Activated CD4-positive, alpha-beta T cell treated with anti-CD3 and anti-CD28 coated beads for 36 hours (primary cell): Measurements from ENCODE around the gene GARS1. TPM values are rescaled to one million over a fixed set of nuclear protein-coding genes. Genes with fewer than 3 reads are reported as not detected.
A peak's percentile ranks its signal among the peaks of the same experiment; 100 is the strongest.
"Not testable (repeated sequence)": the region's sequence is repeated elsewhere in the genome, so short reads cannot be mapped to it uniquely, and the experiment has no call there.

Experiments
- ATAC-seq: fragments of 200-7000 bp; cut with Tn5 transposase; one replicate; pipeline ENCODE4 v1.10.0; 2021; ENCODE audit warnings: mild to moderate bottlenecking, moderate library complexity
- CTCF ChIA-PET: fragments of 350-600 bp; sonication (Branson Sonifier 250); formaldehyde crosslinking; loops from one replicate; lab custom pipeline; 2021; ENCODE audit warnings: antibody characterized with exemption; lab: Charles Lee
- POLR2A ChIA-PET: fragments of 350-600 bp; sonication (Branson Sonifier 250); formaldehyde crosslinking; loops from one replicate; lab custom pipeline; 2021; ENCODE audit warnings: antibody characterized with exemption, inconsistent platforms; lab: Charles Lee
- DNase-seq: peaks from one replicate; pipeline ENCODE4 v3.0.0-alpha.2; 2020
- H3K27ac Mint-ChIP-seq: one replicate; pipeline ENCODE4 v1.8.0; 2021; ENCODE audit warnings: mixed read lengths
- H3K27me3 Mint-ChIP-seq: one replicate; pipeline ENCODE4 v1.8.0; 2021; ENCODE audit warnings: mixed read lengths
- H3K36me3 Mint-ChIP-seq: one replicate; pipeline ENCODE4 v1.8.0; 2021; ENCODE audit warnings: low read depth, mixed read lengths
- H3K4me1 Mint-ChIP-seq: one replicate; pipeline ENCODE4 v1.8.0; 2021; ENCODE audit warnings: mixed read lengths
- H3K4me3 Mint-ChIP-seq: one replicate; pipeline ENCODE4 v1.8.0; 2021; ENCODE audit warnings: mild to moderate bottlenecking, moderate library complexity, mixed read lengths
- H3K9me3 Mint-ChIP-seq: one replicate; pipeline ENCODE4 v1.8.0; 2021; ENCODE audit warnings: low read depth, mixed read lengths
- intact Hi-C, 2 experiments: fragments of 100-400 bp; cut with DNase I in 1 of 2; cut with micrococcal nuclease in 1 of 2; formaldehyde crosslinking; loops; one replicate each; pipeline versions ENCODE4 v1.14.2 to v1.15.1; 2022 to 2024; cut with DNase I, micrococcal nuclease
- total RNA-seq, 2 experiments: library from RNA; stranded (reverse); gene quantifications; one replicate each; pipeline ENCODE4 v1.2.3, GENCODE V29; 2021

Gene GARS1
- total RNA-seq, 2 experiments from 2014 or later: 391 to 439 TPM

GRCh38 chr7:30627026-30627425, 32.3 kb downstream of the GARS1 start:
- ATAC-seq (peak; percentile 82), DNase-seq (peak; percentile 28)
- Mint-ChIP-seq H3K4me1 (peaks cover 13% of the 10 kb centered on the region), H3K27me3 (no peaks in the 10 kb centered on the region), H3K36me3 (peaks cover 73% of the 10 kb centered on the region), H3K9me3 (no peaks in the 10 kb centered on the region), H3K27ac (peak overlapping the region; percentile 68), H3K4me3 (no peak overlapping the region)
- intact Hi-C loops: loop anchor here in 1 of 2 experiments (2.0 kb wide), 1 partner anchor 14 kb away; no protein-coding TSS in a partner anchor
- CTCF ChIA-PET: interaction anchor here (0.6 to 2.4 kb wide), 5 partner anchors 15 to 548 kb away, joined by 3 to 7 read pairs (median 4); no protein-coding TSS in a partner anchor
- POLR2A ChIA-PET: interaction anchor here (3.2 kb wide), 1 partner anchor 14 kb away, joined by 11 read pairs; no protein-coding TSS in a partner anchor

GRCh38 chr7:30630986-30631385, 36.3 kb downstream of the GARS1 start:
- DNase-seq (no peak), ATAC-seq (no peak)
- H3K27ac Mint-ChIP-seq: no peak overlapping the region
- peaks cover 3% of the 10 kb centered on the region for H3K9me3 Mint-ChIP-seq
- H3K27me3 Mint-ChIP-seq: no peaks in the 10 kb centered on the region
- peaks cover 12% of the 10 kb centered on the region for H3K4me1 Mint-ChIP-seq
- intact Hi-C loops: no loop called here
- H3K4me3 Mint-ChIP-seq: no peak overlapping the region
- H3K36me3 Mint-ChIP-seq: peaks cover 77% of the 10 kb centered on the region
- CTCF ChIA-PET: interaction anchor here (0.7 kb wide), 1 partner anchor 110 kb away, joined by 4 read pairs; no protein-coding TSS in a partner anchor
- POLR2A ChIA-PET: no interaction called here

GRCh38 chr7:30633223-30633622, 38.5 kb downstream of the GARS1 start:
- Mint-ChIP-seq H3K4me3 (no peak overlapping the region), H3K27me3 (no peaks in the 10 kb centered on the region), H3K4me1 (peaks cover 2% of the 10 kb centered on the region), H3K36me3 (peaks cover 63% of the 10 kb centered on the region), H3K27ac (peak overlapping the region; percentile 29), H3K9me3 (peaks cover 3% of the 10 kb centered on the region)
- DNase-seq: no peak
- CTCF ChIA-PET: interaction anchor here (1.8 kb wide), 1 partner anchor 11 kb away, joined by 6 read pairs; no protein-coding TSS in a partner anchor
- no peak for ATAC-seq
- POLR2A ChIA-PET: no interaction called here
- intact Hi-C loops: no loop called here

GRCh38 chr7:30634193-30634626, 39.5 kb downstream of the GARS1 start:
- POLR2A ChIA-PET: no interaction called here
- Mint-ChIP-seq H3K4me1 (no peaks in the 10 kb centered on the region), H3K4me3 (no peak overlapping the region), H3K9me3 (peaks cover 3% of the 10 kb centered on the region), H3K27ac (no peak overlapping the region), H3K27me3 (no peaks in the 10 kb centered on the region), H3K36me3 (peaks cover 58% of the 10 kb centered on the region)
- no peak for DNase-seq
- intact Hi-C loops: no loop called here
- ATAC-seq: no peak
- CTCF ChIA-PET: interaction anchor here (0.6 to 1.8 kb wide), 3 partner anchors 10 to 104 kb away, joined by 3 to 6 read pairs (median 3); no protein-coding TSS in a partner anchor

GRCh38 chr7:30634634-30635201, 40.0 kb downstream of the GARS1 start:
- peaks cover 61% of the 10 kb centered on the region for H3K36me3 Mint-ChIP-seq
- ATAC-seq (no peak), DNase-seq (no peak)
- ChIA-PET CTCF (interaction anchor here (1.0 kb wide), 1 partner anchor 103 kb away, joined by 3 read pairs; no protein-coding TSS in a partner anchor), POLR2A (interaction anchor here (0.6 to 0.7 kb wide), 2 partner anchors 21 to 30 kb away, joined by 3 to 5 read pairs; no protein-coding TSS in a partner anchor)
- no peak overlapping the region for H3K4me3 Mint-ChIP-seq
- H3K27me3 Mint-ChIP-seq: no peaks in the 10 kb centered on the region
- H3K9me3 Mint-ChIP-seq: peaks cover 3% of the 10 kb centered on the region
- H3K27ac Mint-ChIP-seq: peak overlapping the region; percentile 6
- intact Hi-C loops: no loop called here
- no peaks in the 10 kb centered on the region for H3K4me1 Mint-ChIP-seq

- Mint-ChIP-seq H3K27me3 (no peaks in the 10 kb centered on the region), H3K9me3 (peaks cover 3% of the 10 kb centered on the region), H3K27ac (no peak overlapping the region), H3K4me3 (no peak overlapping the region), H3K4me1 (no peaks in the 10 kb centered on the region), H3K36me3 (peaks cover 56% of the 10 kb centered on the region)
- ATAC-seq (no peak), DNase-seq (no peak)
- POLR2A ChIA-PET: no interaction called here
- CTCF ChIA-PET: no interaction called here
- intact Hi-C loops: no loop called here
Measured at GRCh38 chr7:30635798-30636197, 41.1 kb downstream of the GARS1 start.

- H3K9me3 Mint-ChIP-seq, POLR2A ChIA-PET: not testable (repeated sequence)
Measured at GRCh38 chr7:30642322-30642721, 47.6 kb downstream of the GARS1 start.

GRCh38 chr7:30642789-30643188, 48.1 kb downstream of the GARS1 start:
- Mint-ChIP-seq H3K27ac (no peak overlapping the region), H3K4me3 (no peak overlapping the region), H3K9me3 (no peaks in the 10 kb centered on the region), H3K27me3 (no peaks in the 10 kb centered on the region), H3K36me3 (peaks cover 25% of the 10 kb centered on the region), H3K4me1 (no peaks in the 10 kb centered on the region)
- DNase-seq (no peak), ATAC-seq (no peak)
- POLR2A ChIA-PET: no interaction called here
- intact Hi-C loops: no loop called here
- CTCF ChIA-PET: interaction anchor here (0.8 kb wide), 1 partner anchor 11 kb away, joined by 3 read pairs; no protein-coding TSS in a partner anchor

More at GRCh38 chr7:30642322-30642721, 47.6 kb downstream of the GARS1 start:
- H3K4me1 Mint-ChIP-seq, H3K4me3 Mint-ChIP-seq, H3K27ac Mint-ChIP-seq, ATAC-seq, DNase-seq, H3K27me3 Mint-ChIP-seq, intact Hi-C loops: not testable (repeated sequence)
- H3K36me3 Mint-ChIP-seq: peaks cover 25% of the 10 kb centered on the region
- CTCF ChIA-PET: interaction anchor here (0.8 kb wide), 1 partner anchor 12 kb away, joined by 3 read pairs; no protein-coding TSS in a partner anchor

GRCh38 chr7:30644286-30644955, 49.7 kb downstream of the GARS1 start:
- ATAC-seq: no peak
- intact Hi-C loops: no loop called here
- POLR2A ChIA-PET: interaction anchor here (1.1 kb wide), 1 partner anchor 19 kb away, joined by 3 read pairs; no protein-coding TSS in a partner anchor
- CTCF ChIA-PET: interaction anchor here (1.2 kb wide), 1 partner anchor 11 kb away, joined by 6 read pairs; no protein-coding TSS in a partner anchor
- Mint-ChIP-seq H3K4me1 (no peaks in the 10 kb centered on the region), H3K27ac (no peak overlapping the region), H3K9me3 (no peaks in the 10 kb centered on the region), H3K4me3 (no peak overlapping the region), H3K36me3 (peaks cover 20% of the 10 kb centered on the region), H3K27me3 (no peaks in the 10 kb centered on the region)
- DNase-seq: no peak

GRCh38 chr7:30645661-30646060, 51.0 kb downstream of the GARS1 start:
- POLR2A ChIA-PET: interaction anchor here (1.1 kb wide), 1 partner anchor 20 kb away, joined by 3 read pairs; no protein-coding TSS in a partner anchor
- CTCF ChIA-PET: no interaction called here
- no peak overlapping the region for H3K27ac Mint-ChIP-seq
- peaks cover 19% of the 10 kb centered on the region for H3K36me3 Mint-ChIP-seq
- DNase-seq: no peak
- no peak overlapping the region for H3K4me3 Mint-ChIP-seq
- no peaks in the 10 kb centered on the region for H3K27me3 Mint-ChIP-seq
- intact Hi-C loops: no loop called here
- no peaks in the 10 kb centered on the region for H3K4me1 Mint-ChIP-seq
- H3K9me3 Mint-ChIP-seq: no peaks in the 10 kb centered on the region
- no peak for ATAC-seq

- ATAC-seq: no peak
- POLR2A ChIA-PET: no interaction called here
- no peak for DNase-seq
- Mint-ChIP-seq H3K9me3 (no peaks in the 10 kb centered on the region), H3K4me3 (no peak overlapping the region), H3K36me3 (peaks cover 19% of the 10 kb centered on the region), H3K4me1 (no peaks in the 10 kb centered on the region), H3K27me3 (no peaks in the 10 kb centered on the region), H3K27ac (no peak overlapping the region)
- CTCF ChIA-PET: no interaction called here
- intact Hi-C loops: no loop called here
Measured at GRCh38 chr7:30646154-30646553, 51.5 kb downstream of the GARS1 start.
